Keratinocyte (primary cell): ENCODE results near the gene SCYGR4. TPM values are rescaled to one million over a fixed set of nuclear protein-coding genes. Genes with fewer than 3 reads are reported as not detected.

Experiments
- DNase-seq: peaks from one replicate; pipeline ENCODE4 v3.0.0-alpha.2; 2011; ENCODE audit warnings: low read depth, missing footprints, low spot score
- FAIRE-seq: peaks from 2 replicates; lab custom pipeline; 2011; peaks lifted over from hg19 to GRCh38; lab: Jason Lieb, UNC
- H2AFZ ChIP-seq: 2 replicates; pipeline ENCODE4 v1.6.0; 2012; ENCODE audit warnings: low read length, control low read depth, inconsistent platforms; ENCODE audit not compliant: control insufficient read depth
- H3K27ac ChIP-seq: 2 replicates; pipeline ENCODE4 v1.5.1; 2011; ENCODE audit warnings: low read length; ENCODE audit not compliant: control insufficient read depth, insufficient read depth
- H3K27me3 ChIP-seq: 3 replicates; pipeline ENCODE4 v1.6.0; 2011; ENCODE audit warnings: low read length; ENCODE audit not compliant: control insufficient read depth, insufficient read depth; ENCODE audit errors: extremely low read depth
- H3K36me3 ChIP-seq, 2 experiments: 2 replicates in 1 of 2; 3 replicates in 1 of 2; pipeline ENCODE4 v1.5.1; 2011; ENCODE audit warnings: low read length in 2 of 2, mild to moderate bottlenecking in 1 of 2; ENCODE audit not compliant: control insufficient read depth in 2 of 2, insufficient read depth in 2 of 2; ENCODE audit errors: extremely low read depth in 1 of 2
- H3K4me1 ChIP-seq: 3 replicates; pipeline ENCODE4 v1.5.1; 2011; ENCODE audit warnings: low read length; ENCODE audit not compliant: control insufficient read depth, insufficient read depth; ENCODE audit errors: extremely low read depth
- H3K4me2 ChIP-seq: 3 replicates; pipeline ENCODE4 v1.6.0; 2011; ENCODE audit warnings: low read depth, low read length; ENCODE audit not compliant: control insufficient read depth, insufficient read depth; ENCODE audit errors: extremely low read depth
- H3K4me3 ChIP-seq, 3 experiments: fragments of 200-600 bp in 1 of 3; sonication (generic) in 1 of 3; 2 replicates in 2 of 3; 3 replicates in 1 of 3; pipeline ENCODE4 v1.5.1; 2011 to 2016; ENCODE audit warnings: low read length in 3 of 3, mild to moderate bottlenecking in 3 of 3, control low read depth in 2 of 3, inconsistent platforms in 1 of 3, low read depth in 1 of 3, mixed read lengths in 1 of 3, mixed run types in 1 of 3, moderate library complexity in 1 of 3; ENCODE audit not compliant: control insufficient read depth in 2 of 3, insufficient read depth in 2 of 3; ENCODE audit errors: extremely low read depth in 1 of 3
- H3K79me2 ChIP-seq: 2 replicates; pipeline ENCODE4 v1.6.0; 2012; ENCODE audit warnings: low read length; ENCODE audit not compliant: control insufficient read depth, insufficient read depth
- H3K9ac ChIP-seq: 3 replicates; pipeline ENCODE4 v1.6.0; 2011; ENCODE audit warnings: low read length; ENCODE audit not compliant: control insufficient read depth, insufficient read depth; ENCODE audit errors: extremely low read depth
- H3K9me1 ChIP-seq: 3 replicates; pipeline ENCODE4 v1.6.0; 2011; ENCODE audit warnings: low read length; ENCODE audit not compliant: control insufficient read depth, insufficient read depth; ENCODE audit errors: extremely low read depth
- H3K9me3 ChIP-seq: 2 replicates; pipeline ENCODE4 v1.5.1; 2012; ENCODE audit warnings: low read depth, low read length; ENCODE audit not compliant: control insufficient read depth
- H4K20me1 ChIP-seq: 3 replicates; pipeline ENCODE4 v1.6.0; 2011; ENCODE audit warnings: low read length; ENCODE audit not compliant: control insufficient read depth, insufficient read depth; ENCODE audit errors: extremely low read depth
- CTCF ChIP-seq, 3 experiments: IDR thresholded peaks in 1 of 3; conservative IDR thresholded peaks in 1 of 3; optimal IDR thresholded peaks in 1 of 3; 2 replicates in 2 of 3; 3 replicates in 1 of 3; pipeline versions ENCODE3 to v1.5.1; 2011; ENCODE audit warnings: low read length in 3 of 3, mild to moderate bottlenecking in 3 of 3, moderate library complexity in 2 of 3, control low read depth in 1 of 3, inconsistent platforms in 1 of 3; ENCODE audit not compliant: insufficient read depth in 2 of 3; ENCODE audit errors: extremely low read depth in 1 of 3
- EZH2 ChIP-seq: IDR thresholded peaks from one replicate; pipeline ENCODE4 v1.6.1; 2012; ENCODE audit warnings: inconsistent platforms, mild to moderate bottlenecking, low read length, moderate library complexity
- dilution Hi-C: fragments of 300-500 bp; cut with MboI; formaldehyde crosslinking; loops from one replicate; pipeline ENCODE4 v1.7.0; 2020; ENCODE audit warnings: low sequenced_read_pairs; ENCODE audit not compliant: extremely low pct_ligation_motif_present
- polyA plus RNA-seq, 5 experiments: library from polyadenylated mRNA; depleted of rRNA in 3 of 5; stranded (reverse) in 3 of 5; stranded (forward) in 1 of 5; unstranded in 1 of 5; fragments of >200 nt; gene quantifications; 1 replicate in 1 of 5; 2 replicates in 3 of 5; 3 replicates in 1 of 5; pipeline versions ENCODE4 v1.2.1 to v1.2.3, GENCODE V29; 2011 to 2012; ENCODE audit warnings: missing spikeins in 2 of 5, low read depth in 1 of 5, low replicate concordance in 1 of 5

SCYGR4 gene
- polyA plus RNA-seq, 1 donor (not counting 4 experiments of a cell fraction or from before 2014, with no cell fraction given), result not detected

GRCh38 chr2:227606476-227606875 is 10.8 kb upstream of the SCYGR4 start:
- no peaks in the 10 kb centered on the region for H4K20me1 ChIP-seq
- no peak for TF ChIP-seq EZH2
- TF ChIP-seq CTCF (optimal IDR thresholded peaks at IDR 0.05 in 1 of 3, IDR thresholded peaks at IDR 0.05 in 1 of 3, conservative IDR thresholded peaks at IDR 0.05 in 1 of 3; ENCODE audit: extremely low read depth in 1 of 3, insufficient read depth in 2 of 3, low read length in 3 of 3), result no peak
- dilution Hi-C loops, result no loop called here
- H3K9ac ChIP-seq, result no peak overlapping the region
- H3K79me2 ChIP-seq, result no peaks in the 10 kb centered on the region
- DNase-seq (no peak), FAIRE-seq (no peak)
- no peak overlapping the region for H3K27ac ChIP-seq
- H3K9me3 ChIP-seq, result no peaks in the 10 kb centered on the region
- H3K4me2 ChIP-seq, result no peak overlapping the region
- H2AFZ ChIP-seq, result no peak overlapping the region
- no peak overlapping the region for H3K4me3 ChIP-seq
- H3K4me1 ChIP-seq, result no peaks in the 10 kb centered on the region
- no peaks in the 10 kb centered on the region for H3K36me3 ChIP-seq
- no peaks in the 10 kb centered on the region for H3K27me3 ChIP-seq
- no peaks in the 10 kb centered on the region for H3K9me1 ChIP-seq

- dilution Hi-C loops, result no loop called here
- Histone ChIP-seq H3K4me1 (no peaks in the 10 kb centered on the region), H3K27ac (no peak overlapping the region), H3K36me3 (no peaks in the 10 kb centered on the region), H4K20me1 (no peaks in the 10 kb centered on the region), H3K79me2 (no peaks in the 10 kb centered on the region), H3K9me3 (no peaks in the 10 kb centered on the region), H2AFZ (no peak overlapping the region), H3K9me1 (no peaks in the 10 kb centered on the region), H3K27me3 (no peaks in the 10 kb centered on the region), H3K9ac (no peak overlapping the region), H3K4me2 (no peak overlapping the region), H3K4me3 (no peak overlapping the region)
- no peak for FAIRE-seq
- no peak for TF ChIP-seq EZH2
- TF ChIP-seq CTCF (optimal IDR thresholded peaks at IDR 0.05 in 1 of 3, IDR thresholded peaks at IDR 0.05 in 1 of 3, conservative IDR thresholded peaks at IDR 0.05 in 1 of 3; ENCODE audit: extremely low read depth in 1 of 3, insufficient read depth in 2 of 3, low read length in 3 of 3), result no peak
- no peak for DNase-seq
These were observed 9.4 kb upstream of the SCYGR4 start for GRCh38 chr2:227607941-227608340.
